GM21390 (cell line): ENCODE measurements around the gene IGFBP6.
A peak's percentile ranks its signal among the peaks of the same experiment; 100 is the strongest.
"Not testable (repeated sequence)": the region's sequence is repeated elsewhere in the genome, so short reads cannot be mapped to it uniquely, and the experiment has no call there.

Source experiments
- ATAC-seq: cut with Tn5 transposase; IDR thresholded peaks from one replicate; pipeline ENCODE4 v1.9.1; 2021; ENCODE audit not compliant: unreplicated experiment

IGFBP6 gene

GRCh38 chr12:53096089-53096741 is 1.3 kb upstream of the IGFBP6 start:
- ATAC-seq, result no peak

DNA sequence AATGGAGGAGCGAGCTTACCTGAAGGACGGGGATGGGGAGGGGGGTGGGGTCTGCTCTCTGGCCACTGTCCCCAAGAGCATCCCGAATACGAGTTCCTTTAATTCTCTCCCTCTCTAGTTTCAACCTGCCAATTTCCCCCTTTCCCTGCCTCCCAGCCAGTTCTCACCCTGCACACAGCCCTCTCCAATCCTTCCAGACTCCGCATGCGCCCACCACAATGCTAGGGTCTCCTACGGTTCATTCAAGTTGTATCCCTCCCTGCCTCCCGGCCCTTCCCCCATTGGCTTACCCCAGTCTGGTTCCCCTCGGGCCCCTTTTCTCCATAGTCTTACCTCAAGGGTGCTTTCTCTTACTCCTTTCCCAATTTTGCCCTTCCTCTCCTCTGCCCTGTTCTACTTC is 708 bp upstream of the IGFBP6 start:
- no peak for ATAC-seq

DNA sequence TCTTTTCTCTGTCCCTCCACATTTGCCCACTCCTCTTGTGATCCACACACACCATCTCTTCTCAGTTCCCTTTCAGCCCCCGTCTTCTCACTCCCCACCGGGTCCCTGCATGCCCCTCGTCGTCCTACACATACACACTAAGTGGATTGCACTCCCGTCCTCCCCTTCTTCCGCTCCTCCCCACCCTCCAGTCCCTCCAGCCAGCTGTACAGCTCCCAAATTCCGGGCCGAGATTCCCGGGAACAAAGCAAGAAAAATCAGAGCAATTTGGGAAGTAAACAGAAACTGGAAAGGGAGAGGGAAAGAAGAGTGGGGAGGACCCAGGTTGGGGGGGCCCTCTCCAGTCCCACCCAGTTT is 282 bp upstream of the IGFBP6 start:
- no peak for ATAC-seq

DNA sequence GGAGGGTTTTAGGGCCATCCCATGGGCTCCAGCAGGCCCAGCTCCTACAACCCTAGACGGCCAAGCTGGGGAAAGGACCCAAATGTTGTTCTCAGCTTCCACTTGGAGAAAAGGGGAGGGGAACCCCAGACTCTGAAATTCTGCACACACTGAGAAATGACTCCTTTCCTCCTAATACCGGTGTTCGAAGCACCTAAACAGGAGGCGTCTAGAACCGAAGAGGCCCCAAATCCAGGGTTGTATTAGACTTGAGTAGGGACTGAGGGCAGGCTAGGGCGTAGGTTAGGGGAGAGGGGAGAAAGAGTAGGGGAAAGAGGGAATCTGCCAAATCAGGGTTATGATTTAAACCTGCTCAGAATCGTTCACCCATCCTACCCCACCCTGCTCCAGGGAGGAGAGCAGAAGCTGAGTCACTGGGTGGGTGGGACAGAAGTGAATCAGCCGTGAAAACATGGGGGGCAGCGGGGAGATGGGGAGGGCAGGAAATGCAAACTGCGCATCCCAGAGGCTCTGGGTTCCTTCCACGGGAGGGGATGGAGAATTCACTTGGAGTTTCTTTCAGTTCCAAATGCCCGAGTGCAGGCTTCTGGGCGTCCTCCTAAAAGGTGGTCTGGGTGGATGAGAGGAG is 1.0 kb downstream of the IGFBP6 start:
- ATAC-seq, result no peak

GRCh38 chr12:53099071-53099882 is 1.8 kb downstream of the IGFBP6 start:
- no peak for ATAC-seq

GRCh38 chr12:53100466-53101151 is 3.1 kb downstream of the IGFBP6 start:
- no peak for ATAC-seq

GRCh38 chr12:53101266-53101665 is 3.8 kb downstream of the IGFBP6 start:
- no peak for ATAC-seq

DNA sequence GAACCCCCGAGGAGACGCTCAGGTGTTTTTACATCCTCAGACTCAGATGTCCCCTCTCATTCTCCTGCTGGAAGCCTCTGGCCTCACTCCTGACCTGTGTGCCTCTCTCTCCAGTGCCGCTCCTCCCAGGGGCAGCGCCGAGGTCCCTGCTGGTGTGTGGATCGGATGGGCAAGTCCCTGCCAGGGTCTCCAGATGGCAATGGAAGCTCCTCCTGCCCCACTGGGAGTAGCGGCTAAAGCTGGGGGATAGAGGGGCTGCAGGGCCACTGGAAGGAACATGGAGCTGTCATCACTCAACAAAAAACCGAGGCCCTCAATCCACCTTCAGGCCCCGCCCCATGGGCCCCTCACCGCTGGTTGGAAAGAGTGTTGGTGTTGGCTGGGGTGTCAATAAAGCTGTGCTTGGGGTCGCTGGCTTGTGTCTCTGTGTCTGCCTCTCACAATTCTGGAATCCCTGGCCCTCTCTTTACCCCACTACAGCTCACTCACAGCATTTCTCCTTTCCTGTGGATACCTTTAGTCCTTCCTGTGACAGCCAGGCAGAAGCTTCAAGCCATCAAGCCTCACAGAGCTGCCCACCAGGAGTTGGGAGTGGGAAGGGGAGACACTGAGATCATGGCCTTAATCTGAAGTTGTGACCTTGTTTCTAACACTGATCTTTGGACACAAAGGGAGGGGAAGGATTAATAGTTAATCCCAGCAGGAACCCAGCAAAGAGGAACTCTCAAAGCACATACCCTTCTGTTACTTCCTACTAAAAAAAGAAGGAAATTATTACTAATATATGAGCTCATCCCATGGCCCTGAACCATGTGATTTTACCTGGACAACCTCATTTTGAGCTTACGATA is 4.7 kb downstream of the IGFBP6 start:
- no peak for ATAC-seq

- ATAC-seq, result peak; percentile 49
These were observed 5.7 kb downstream of the IGFBP6 start, which contains the start of gene SOAT2 for GRCh38 chr12:53102883-53103807. SOAT2 (plus strand) TSS chr12:53103486; CDS start chr12:53103578, 92 bp downstream.

DNA sequence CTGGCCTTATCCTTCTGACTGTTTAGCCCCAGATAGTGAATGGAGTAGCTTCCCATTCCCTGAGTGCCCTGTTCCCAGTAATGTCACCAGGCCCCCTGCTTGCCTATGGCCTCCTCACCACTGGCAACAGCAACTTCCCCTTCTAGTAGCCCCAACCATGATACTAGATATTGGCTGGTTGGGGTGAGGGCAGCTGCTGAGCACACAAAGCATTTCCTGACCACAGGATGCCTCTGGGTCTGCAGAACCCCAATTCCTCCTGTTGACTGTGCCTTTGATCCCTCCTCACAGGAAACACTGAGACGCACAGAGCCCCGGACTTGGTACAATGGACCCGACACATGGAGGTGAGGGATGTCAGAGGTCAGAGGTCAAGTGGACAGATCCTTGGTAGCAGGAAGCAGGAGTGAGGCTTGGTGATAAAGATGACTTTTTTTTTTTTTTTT is 6.4 kb downstream of the IGFBP6 start:
- ATAC-seq, result no peak

DNA sequence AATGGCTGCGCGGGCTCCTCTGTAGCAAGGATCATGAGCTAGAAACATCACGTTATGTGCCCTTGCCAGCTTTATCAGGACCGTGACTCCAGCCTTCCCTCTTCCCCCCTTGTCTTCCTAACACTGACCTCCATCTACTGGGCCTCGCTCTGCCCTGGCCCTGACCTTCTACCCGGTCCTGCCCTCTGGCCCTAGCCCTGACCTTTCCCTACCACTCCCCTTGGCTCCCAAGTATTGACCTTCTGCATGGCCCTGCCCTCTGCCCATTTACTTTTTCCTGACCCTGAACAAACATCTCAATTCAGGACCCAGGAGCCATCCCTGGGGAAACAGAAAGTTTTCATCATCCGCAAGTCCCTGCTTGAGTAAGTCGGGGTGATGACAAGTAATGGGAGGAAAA is 7.8 kb downstream of the IGFBP6 start:
- ATAC-seq, result no peak

DNA sequence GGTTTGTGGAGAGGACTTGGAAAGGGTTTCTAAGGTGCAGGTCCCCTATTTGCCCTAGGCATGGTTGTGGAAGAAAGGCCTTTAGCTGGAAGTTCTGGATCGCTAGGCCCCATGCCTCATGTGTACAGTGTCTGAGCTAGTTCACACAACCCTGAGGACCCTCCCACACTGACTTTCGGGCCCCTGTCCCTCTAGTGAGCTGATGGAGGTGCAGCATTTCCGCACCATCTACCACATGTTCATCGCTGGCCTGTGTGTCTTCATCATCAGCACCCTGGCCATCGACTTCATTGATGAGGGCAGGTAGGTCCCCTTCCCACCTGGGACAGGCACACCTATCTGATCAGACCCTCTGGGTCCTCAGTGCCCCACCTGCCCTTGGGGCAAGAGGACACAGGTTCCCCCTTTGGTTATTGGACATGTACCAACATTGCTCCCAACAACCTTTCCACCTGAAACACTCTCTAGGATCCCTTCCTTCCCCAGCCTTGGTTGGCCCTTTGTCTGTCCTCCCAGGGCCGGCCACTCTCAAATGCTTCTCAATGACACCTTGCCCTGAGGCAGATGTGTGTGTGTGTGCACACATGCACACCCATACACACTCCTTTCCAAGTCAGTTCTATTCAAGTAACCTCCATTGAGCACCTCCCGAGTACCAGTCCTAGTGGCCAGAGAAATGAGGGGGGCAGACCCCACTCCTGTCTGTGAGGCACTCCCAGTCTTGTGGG is 8.4 kb downstream of the IGFBP6 start:
- ATAC-seq, result no peak

- no peak for ATAC-seq
These were observed 9.7 kb downstream of the IGFBP6 start for GRCh38 chr12:53107122-53107521.

GRCh38 chr12:53112431-53112830 is 15.0 kb downstream of the IGFBP6 start:
- not testable (repeated sequence) for ATAC-seq

DNA sequence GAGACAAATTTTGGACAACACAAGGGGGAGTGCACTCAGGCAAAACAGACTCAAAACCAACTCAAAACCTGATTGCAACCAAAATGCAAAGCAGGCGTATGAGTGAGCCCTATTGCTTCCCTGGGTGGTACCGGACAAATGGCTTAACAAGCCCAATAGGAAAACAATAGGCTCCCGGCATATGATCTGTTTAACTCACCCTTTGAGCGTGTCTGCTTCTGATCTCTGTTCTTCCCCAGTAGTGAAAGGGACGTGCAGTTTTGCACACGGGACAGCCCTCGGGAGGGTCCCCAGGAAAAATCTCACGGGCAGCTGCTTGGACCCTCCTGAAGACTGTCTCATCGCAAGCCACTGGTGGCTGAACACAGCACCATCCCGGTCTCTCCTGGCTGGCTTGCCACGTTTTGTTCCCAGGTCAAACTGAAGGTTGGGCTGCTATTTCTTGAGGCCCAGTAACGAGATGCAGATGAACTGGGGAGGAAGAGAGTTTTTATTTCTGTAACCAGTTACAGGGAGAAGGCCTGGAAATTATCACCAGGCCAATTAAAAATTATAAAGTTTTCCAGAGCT is 15.8 kb downstream of the IGFBP6 start:
- ATAC-seq, result no peak

GRCh38 chr12:53113951-53114350 is 16.5 kb downstream of the IGFBP6 start:
- no peak for ATAC-seq

DNA sequence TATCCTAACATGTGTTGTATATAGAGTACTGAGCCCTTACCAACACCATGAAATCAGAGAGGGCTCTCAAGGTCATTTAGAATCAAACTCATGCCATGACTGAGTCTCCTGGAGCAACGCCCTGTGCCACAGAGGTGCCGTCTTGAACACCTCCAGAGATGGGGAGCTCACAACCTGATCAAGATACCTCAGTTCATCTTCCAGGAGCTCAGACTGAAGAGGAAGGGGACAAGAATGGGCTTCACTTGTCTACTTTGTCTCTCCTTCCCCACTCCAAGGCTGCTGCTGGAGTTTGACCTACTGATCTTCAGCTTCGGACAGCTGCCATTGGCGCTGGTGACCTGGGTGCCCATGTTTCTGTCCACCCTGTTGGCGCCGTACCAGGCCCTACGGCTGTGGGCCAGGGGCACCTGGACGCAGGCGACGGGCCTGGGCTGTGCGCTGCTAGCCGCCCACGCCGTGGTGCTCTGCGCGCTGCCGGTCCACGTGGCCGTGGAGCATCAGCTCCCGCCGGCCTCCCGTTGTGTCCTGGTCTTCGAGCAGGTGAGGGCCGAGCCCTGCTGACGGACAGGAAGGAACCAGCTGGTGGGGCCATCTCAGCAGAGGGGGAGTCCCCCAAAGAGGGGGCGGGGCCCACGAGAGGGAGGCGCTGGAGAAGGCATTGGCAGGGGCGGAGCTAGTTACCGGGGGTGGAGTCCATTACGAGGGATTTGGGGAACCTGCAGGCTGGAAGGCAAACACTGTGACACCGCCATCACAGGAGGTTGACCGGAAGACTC is 17.8 kb downstream of the IGFBP6 start:
- ATAC-seq, result no peak
